HEK293 (cell line): Measurements from ENCODE around the gene FHL3.

Experiments
- CTCF ChIA-PET: fragments of 350-600 bp; formaldehyde crosslinking; extraction: SDS; loops from one replicate; lab custom pipeline; 2021; ENCODE audit warnings: antibody characterized with exemption; lab: Yijun Ruan, JAX
- POLR2A ChIA-PET: fragments of 300-600 bp; formaldehyde crosslinking; extraction: SDS; loops from one replicate; lab custom pipeline; 2020; ENCODE audit warnings: antibody characterized with exemption, inconsistent platforms; lab: Yijun Ruan, JAX
- H3K27ac ChIP-seq: fragments of 200-500 bp; sonication (Bioruptor generic); 2 replicates; pipeline ENCODE4 v1.5.1; 2014; ENCODE audit warnings: low read depth, low read length, control low read depth, inconsistent platforms; ENCODE audit errors: extremely low read depth
- H3K36me3 ChIP-seq, 2 experiments: fragments of 200-500 bp in 1 of 2; sonication (Bioruptor generic) in 1 of 2; 1 replicate in 1 of 2; 2 replicates in 1 of 2; pipeline ENCODE4 v1.5.1; 2014 to 2017; ENCODE audit warnings: inconsistent platforms in 2 of 2, low read length in 2 of 2; ENCODE audit not compliant: control insufficient read depth in 2 of 2, insufficient read depth in 1 of 2
- H3K4me1 ChIP-seq: fragments of 200-500 bp; sonication (Bioruptor generic); 2 replicates; pipeline ENCODE4 v1.5.1; 2014; ENCODE audit warnings: mild to moderate bottlenecking, low read length, inconsistent platforms; ENCODE audit not compliant: control insufficient read depth, insufficient read depth
- H3K4me3 ChIP-seq: 2 replicates; pipeline ENCODE4 v1.5.1; 2011; ENCODE audit warnings: low read depth, mild to moderate bottlenecking, control low read depth, low read length, moderate library complexity
- H3K9me3 ChIP-seq: fragments of 200-500 bp; sonication (Bioruptor generic); 2 replicates; pipeline ENCODE4 v1.5.1; 2014; ENCODE audit warnings: low read depth, low read length, inconsistent platforms; ENCODE audit not compliant: control insufficient read depth, insufficient read depth
- GLI2 ChIP-seq: fragments of 450-650 bp; formaldehyde crosslinking; IDR thresholded peaks from 2 replicates; pipeline ENCODE4; 2017; ENCODE audit warnings: missing biosample characterization, missing genetic modification characterization, low read depth, borderline replicate concordance
- KLF7 ChIP-seq: fragments of 450-650 bp; formaldehyde crosslinking; IDR thresholded peaks from 2 replicates; pipeline ENCODE4 v1.5.1; 2016; ENCODE audit warnings: missing biosample characterization, missing genetic modification characterization, borderline replicate concordance
- PRDM2 ChIP-seq: fragments of 450-650 bp; formaldehyde crosslinking; IDR thresholded peaks from 2 replicates; pipeline ENCODE4 v1.5.1; 2016; ENCODE audit warnings: missing biosample characterization, missing genetic modification characterization, borderline replicate concordance
- ZBTB20 ChIP-seq: fragments of 450-650 bp; formaldehyde crosslinking; IDR thresholded peaks from 2 replicates; pipeline ENCODE4 v1.5.1; 2016; ENCODE audit warnings: missing biosample characterization, missing genetic modification characterization
- ZBTB8A ChIP-seq: fragments of 450-650 bp; formaldehyde crosslinking; IDR thresholded peaks from 2 replicates; pipeline ENCODE4 v1.5.1; 2016; ENCODE audit warnings: missing biosample characterization, missing genetic modification characterization
- ZFP3 ChIP-seq: fragments of 450-650 bp; formaldehyde crosslinking; IDR thresholded peaks from 2 replicates; pipeline ENCODE4 v1.5.1; 2016; ENCODE audit warnings: low read depth, missing biosample characterization, missing genetic modification characterization
- ZNF121 ChIP-seq: fragments of 450-650 bp; formaldehyde crosslinking; IDR thresholded peaks from 2 replicates; pipeline ENCODE4 v1.5.1; 2016; ENCODE audit warnings: missing biosample characterization, missing genetic modification characterization
- ZNF148 ChIP-seq: fragments of 450-650 bp; formaldehyde crosslinking; IDR thresholded peaks from 2 replicates; pipeline ENCODE4 v1.5.0; 2017; ENCODE audit warnings: missing biosample characterization, missing genetic modification characterization, borderline replicate concordance
- ZNF26 ChIP-seq: fragments of 450-650 bp; formaldehyde crosslinking; IDR thresholded peaks from 2 replicates; pipeline ENCODE4 v1.5.1; 2016; ENCODE audit warnings: missing biosample characterization, missing genetic modification characterization
- ZNF354C ChIP-seq: fragments of 450-650 bp; formaldehyde crosslinking; IDR thresholded peaks from 2 replicates; pipeline ENCODE4 v1.5.1; 2016; ENCODE audit warnings: missing biosample characterization, missing genetic modification characterization, low read depth, borderline replicate concordance
- ZNF366 ChIP-seq: fragments of 450-650 bp; formaldehyde crosslinking; conservative IDR thresholded peaks from 2 replicates; pipeline ENCODE4 v1.5.1; 2016; ENCODE audit warnings: missing biosample characterization, missing genetic modification characterization
- ZNF513 ChIP-seq: fragments of 450-650 bp; IDR thresholded peaks from 2 replicates; pipeline ENCODE4 v1.5.1; 2018; ENCODE audit warnings: missing biosample characterization, missing genetic modification characterization
- ZNF530 ChIP-seq: fragments of 450-650 bp; formaldehyde crosslinking; IDR thresholded peaks from 2 replicates; pipeline ENCODE4 v1.5.1; 2016; ENCODE audit warnings: low read depth, missing biosample characterization, missing genetic modification characterization
- ZNF670 ChIP-seq: fragments of 450-650 bp; formaldehyde crosslinking; IDR thresholded peaks from 2 replicates; pipeline ENCODE4 v1.5.1; 2016; ENCODE audit warnings: missing biosample characterization, missing genetic modification characterization, low read depth
- ZSCAN18 ChIP-seq: fragments of 450-650 bp; formaldehyde crosslinking; IDR thresholded peaks from 2 replicates; pipeline ENCODE4 v1.5.1; 2016; ENCODE audit warnings: missing biosample characterization, missing genetic modification characterization
- ZSCAN5A ChIP-seq: fragments of 450-650 bp; formaldehyde crosslinking; IDR thresholded peaks from 2 replicates; pipeline ENCODE4 v1.5.1; 2016; ENCODE audit warnings: missing biosample characterization, missing genetic modification characterization

The FHL3 gene

GRCh38 chr1:38046884-38047602 lies 41.7 kb upstream of the FHL3 start (continued):
- TF ChIP-seq ZBTB8A (tag by site-specific recombination): peak; percentile 90
- no peak for TF ChIP-seq ZSCAN18
- TF ChIP-seq ZSCAN5A (tag by site-specific recombination): no peak
- no peak for TF ChIP-seq ZNF366 (tag by site-specific recombination)
- TF ChIP-seq KLF7 (tag by site-specific recombination): peak; percentile 36; the same call in 1 of the 2 replicates
- no peak for TF ChIP-seq ZNF513

GRCh38 chr1:38046333-38046883 lies 41.1 kb upstream of the FHL3 start, which contains the start of gene POU3F1:
TSS of gene POU3F1 (minus strand) at chr1:38046793. CDS start at chr1:38046743, 50 bp downstream.
- Histone ChIP-seq H3K9me3 (no peaks in the 10 kb centered on the region), H3K27ac (no peak within 1 kb of the TSS; the same call in 1 of the 2 replicates), H3K36me3 (no peaks in the 10 kb centered on the region), H3K4me3 (peak within 1 kb of the TSS; percentile 44), H3K4me1 (no peaks in the 10 kb centered on the region)
- ChIA-PET CTCF (interaction anchor here (0.7 to 0.9 kb wide), 2 partner anchors 9 to 13 kb away, joined by 4 read pairs; no protein-coding TSS in a partner anchor), POLR2A (interaction anchor here (0.6 to 1.0 kb wide), 4 partner anchors 16 to 92 kb away, joined by 3 to 6 read pairs (median 4); no protein-coding TSS in a partner anchor)
- TF ChIP-seq GLI2 (tag by site-specific recombination) (no peak), PRDM2 (tag by site-specific recombination) (no peak), ZNF26 (tag by site-specific recombination) (no peak), ZNF121 (tag by site-specific recombination) (no peak), ZBTB8A (tag by site-specific recombination) (no peak), ZNF148 (tag by site-specific recombination) (no peak), ZFP3 (tag by site-specific recombination) (no peak), ZNF670 (no peak), ZNF530 (tag by site-specific recombination) (no peak), ZNF354C (tag by site-specific recombination) (no peak), ZBTB20 (tag by site-specific recombination) (no peak)
